ENCODE data around the gene C1orf232. TPM values are rescaled to one million over a fixed set of nuclear protein-coding genes. Genes with fewer than 3 reads are reported as not detected.
A peak's percentile ranks its signal among the peaks of the same experiment; 100 is the strongest.

The C1orf232 gene
- total RNA-seq, 1 experiment from 2014 or later = not detected

DNA sequence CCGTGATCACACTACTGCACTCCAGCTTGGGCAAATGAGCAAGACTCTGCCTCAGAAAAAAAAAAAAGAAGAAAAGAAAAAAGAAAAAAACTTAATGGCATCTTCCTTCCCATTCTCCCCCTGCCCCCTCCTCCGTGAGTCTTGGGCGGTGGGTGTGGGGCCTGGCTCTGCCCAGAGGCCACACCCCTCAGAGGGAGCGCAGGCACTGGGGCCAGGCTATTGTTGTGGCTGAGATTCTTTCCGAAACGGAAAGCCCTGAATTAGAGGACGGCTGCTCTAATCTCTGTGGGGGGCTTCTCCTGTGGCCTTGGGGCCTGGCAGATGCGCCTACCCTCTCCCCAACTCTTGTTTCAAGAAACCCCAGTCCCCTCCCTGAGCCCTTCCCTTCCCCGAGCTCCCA lies 14.0 kb downstream of the C1orf232 start:
- Histone ChIP-seq H3K56ac (ENCODE audit: insufficient read length, low read depth, low read length) (no peak overlapping the region), H3T11ph (ENCODE audit: low read length) (no peak overlapping the region), H2BK15ac (ENCODE audit: low read depth, low read length) (no peak overlapping the region), H3K9me3 (ENCODE audit: control insufficient read depth, low read depth, low read length) (no peaks in the 10 kb centered on the region), H3K27me3 (ENCODE audit: insufficient read depth, low read length) (peaks cover 31% of the 10 kb centered on the region; the same call in 1 of the 2 replicates), H3K23me2 (ENCODE audit: insufficient read length, low read depth, low read length, poor library complexity, severe bottlenecking) (peaks cover 13% of the 10 kb centered on the region), H2AK5ac (ENCODE audit: insufficient read length, low read length) (no peak overlapping the region), H3K14ac (ENCODE audit: insufficient read depth, low read length) (no peak overlapping the region), H3K4me1 (ENCODE audit: insufficient read depth, low read length) (peaks cover 13% of the 10 kb centered on the region; the same call in 1 of the 2 replicates), H2BK12ac (ENCODE audit: insufficient read length, low read depth, low read length) (no peak overlapping the region), H2BK20ac (ENCODE audit: low read depth, low read length, poor library complexity, severe bottlenecking) (no peak overlapping the region), H4K8ac (replicated peaks; ENCODE audit: insufficient read length, low read depth, low read length) (no peak overlapping the region), H2BK5ac (ENCODE audit: insufficient read length, low read length) (no peak overlapping the region), H3K18ac (ENCODE audit: insufficient read length, low read depth, low read length) (no peak overlapping the region), H2BK120ac (ENCODE audit: low read depth, low read length, poor library complexity, severe bottlenecking) (no peak overlapping the region), H4K91ac (ENCODE audit: insufficient read length, low read depth, low read length) (no peak overlapping the region), H2AFZ (ENCODE audit: low read length) (no peak overlapping the region), H3K4me2 (ENCODE audit: insufficient read depth, insufficient read length, low read length) (peak overlapping the region; percentile 56), H4K20me1 (ENCODE audit: control insufficient read depth, insufficient read depth, insufficient read length) (no peaks in the 10 kb centered on the region), H4K5ac (ENCODE audit: insufficient read length, low read depth, low read length) (no peak overlapping the region), H3K27ac (ENCODE audit: insufficient read length, low read depth, low read length) (no peak overlapping the region), H3K23ac (ENCODE audit: insufficient read length, low read depth, low read length) (no peak overlapping the region), H3K79me1 (ENCODE audit: insufficient read depth, low read depth, low read length, poor library complexity, severe bottlenecking) (no peaks in the 10 kb centered on the region), H3K4ac (ENCODE audit: low read depth, low read length) (no peak overlapping the region), H3K79me2 (ENCODE audit: insufficient read depth, low read length) (no peaks in the 10 kb centered on the region), H3K9ac (ENCODE audit: extremely low read depth, insufficient read length, low read length) (no peak overlapping the region)
- peak overlapping the region; percentile 13 to 75; a peak in 4 of 5 replicates for H3K4me3 Mint-ChIP-seq
- no CpG with 5 or more reads among the region's 9 CpGs for WGBS (ENCODE audit: extremely low coverage, insufficient read length, low lambda C conversion rate)
- no peak for DNase-seq
- no peak overlapping the region for H3K27ac Mint-ChIP-seq
- peaks cover 39 to 52% of the 10 kb centered on the region in 2 experiments for H3K4me1 Mint-ChIP-seq
- TF ChIP-seq, protein P1, sequence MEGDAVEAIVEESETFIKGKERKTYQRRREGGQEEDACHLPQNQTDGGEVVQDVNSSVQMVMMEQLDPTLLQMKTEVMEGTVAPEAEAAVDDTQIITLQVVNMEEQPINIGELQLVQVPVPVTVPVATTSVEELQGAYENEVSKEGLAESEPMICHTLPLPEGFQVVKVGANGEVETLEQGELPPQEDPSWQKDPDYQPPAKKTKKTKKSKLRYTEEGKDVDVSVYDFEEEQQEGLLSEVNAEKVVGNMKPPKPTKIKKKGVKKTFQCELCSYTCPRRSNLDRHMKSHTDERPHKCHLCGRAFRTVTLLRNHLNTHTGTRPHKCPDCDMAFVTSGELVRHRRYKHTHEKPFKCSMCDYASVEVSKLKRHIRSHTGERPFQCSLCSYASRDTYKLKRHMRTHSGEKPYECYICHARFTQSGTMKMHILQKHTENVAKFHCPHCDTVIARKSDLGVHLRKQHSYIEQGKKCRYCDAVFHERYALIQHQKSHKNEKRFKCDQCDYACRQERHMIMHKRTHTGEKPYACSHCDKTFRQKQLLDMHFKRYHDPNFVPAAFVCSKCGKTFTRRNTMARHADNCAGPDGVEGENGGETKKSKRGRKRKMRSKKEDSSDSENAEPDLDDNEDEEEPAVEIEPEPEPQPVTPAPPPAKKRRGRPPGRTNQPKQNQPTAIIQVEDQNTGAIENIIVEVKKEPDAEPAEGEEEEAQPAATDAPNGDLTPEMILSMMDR (conservative IDR thresholded peaks at IDR 0.05) = no peak
- H3K36me3 Mint-ChIP-seq (ENCODE audit: insufficient read depth in 1 of 3, low read depth in 3 of 3) = no peaks in the 10 kb centered on the region
- no peaks in the 10 kb centered on the region for H3K9me3 Mint-ChIP-seq
- H3K27me3 Mint-ChIP-seq (ENCODE audit: low read depth) = peaks cover 100% of the 10 kb centered on the region

Measured in H9 (cell line).